ENCODE data around the gene ZSWIM9.

Gene ZSWIM9

DNA sequence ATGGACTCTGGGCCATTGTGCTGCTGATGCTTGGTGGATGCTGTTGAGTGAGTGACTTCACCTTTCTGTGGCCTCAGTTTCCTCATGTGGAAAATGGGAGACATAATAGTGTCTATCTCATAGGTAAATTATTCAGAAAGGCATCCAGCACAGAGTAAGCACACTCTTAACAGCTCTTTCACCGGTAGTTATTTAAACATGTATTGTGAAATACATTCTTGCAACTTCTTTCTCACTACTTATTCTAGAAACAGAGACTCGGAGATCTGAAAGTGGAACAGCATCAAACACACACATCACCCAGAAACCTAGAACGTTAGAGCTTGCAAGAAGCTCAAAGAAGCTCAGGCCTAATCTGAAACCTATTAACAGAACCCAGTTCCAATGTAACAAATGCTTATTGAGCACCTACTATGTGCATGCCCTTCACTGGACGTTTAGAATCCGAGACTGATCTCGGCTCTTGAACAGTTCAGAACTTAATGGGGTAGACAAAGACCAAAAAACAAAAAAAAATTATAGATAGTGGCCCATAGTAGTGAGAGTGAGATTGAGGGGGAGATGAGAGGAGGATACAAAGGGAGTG lies 4.1 kb downstream of the ZSWIM9 start:
- DNase-seq (ENCODE audit: low read depth, low spot score), result no peak

DNA sequence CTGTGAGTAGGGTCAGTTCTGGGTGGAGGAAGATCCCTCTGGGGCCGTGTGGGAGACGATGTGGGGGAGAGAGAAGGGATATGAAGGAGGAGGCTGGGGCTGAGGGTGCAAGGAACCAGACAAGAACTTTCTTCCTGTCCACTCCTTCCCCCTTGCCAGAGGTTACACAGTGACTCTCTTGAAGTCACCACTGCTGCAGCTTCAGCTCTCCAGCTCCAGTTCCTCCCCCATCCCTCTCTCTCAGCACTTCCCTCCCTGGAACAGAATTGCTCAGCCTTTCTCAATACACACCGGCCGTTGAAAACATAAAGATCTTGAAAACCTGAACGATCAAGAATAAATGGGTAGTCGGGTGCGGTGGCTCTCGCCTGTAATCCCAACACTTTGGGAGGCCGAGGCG lies 5.1 kb downstream of the ZSWIM9 start:
- no peak for DNase-seq (ENCODE audit: low read depth, low spot score)

DNA sequence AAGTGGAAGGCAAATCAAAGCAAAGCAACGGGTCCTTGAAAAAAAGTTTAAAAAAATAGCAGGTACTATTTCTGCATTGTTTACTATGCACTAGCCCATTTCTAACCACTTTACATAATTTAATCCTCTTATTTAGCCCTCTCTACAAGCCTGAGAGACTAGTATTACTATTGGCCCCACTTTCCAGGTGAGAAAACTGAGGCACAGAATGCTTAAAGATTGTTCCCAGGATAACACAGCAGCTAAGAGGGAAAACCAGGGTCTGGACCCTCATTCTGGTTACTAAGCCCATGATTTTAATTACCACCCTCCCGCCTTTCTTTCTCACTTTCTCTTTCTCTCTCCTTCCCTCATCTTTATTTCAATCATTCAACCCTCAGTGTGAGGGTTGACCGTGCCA lies 5.7 kb downstream of the ZSWIM9 start:
- no peak for DNase-seq (ENCODE audit: low read depth, low spot score)

DNA sequence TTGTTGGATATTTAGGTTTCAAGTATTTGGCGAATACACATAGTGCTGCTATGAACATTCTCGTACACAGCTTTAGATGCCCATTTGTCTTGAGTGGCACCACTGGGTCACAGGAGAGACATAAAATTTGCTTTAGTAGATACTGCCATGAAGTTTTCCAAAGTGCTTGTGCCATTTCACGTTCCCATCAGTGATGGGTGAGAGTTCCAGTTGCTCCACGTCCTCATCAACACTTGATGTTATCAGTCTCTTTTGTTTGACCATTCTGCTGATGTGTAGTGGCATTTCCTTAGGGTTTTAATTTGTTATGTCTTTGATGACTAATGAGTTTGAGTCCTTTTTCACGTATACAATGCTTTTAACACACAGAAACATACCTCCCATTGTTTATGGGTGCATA lies 11.0 kb downstream of the ZSWIM9 start:
- DNase-seq (ENCODE audit: low read depth, low spot score), result no peak

DNA sequence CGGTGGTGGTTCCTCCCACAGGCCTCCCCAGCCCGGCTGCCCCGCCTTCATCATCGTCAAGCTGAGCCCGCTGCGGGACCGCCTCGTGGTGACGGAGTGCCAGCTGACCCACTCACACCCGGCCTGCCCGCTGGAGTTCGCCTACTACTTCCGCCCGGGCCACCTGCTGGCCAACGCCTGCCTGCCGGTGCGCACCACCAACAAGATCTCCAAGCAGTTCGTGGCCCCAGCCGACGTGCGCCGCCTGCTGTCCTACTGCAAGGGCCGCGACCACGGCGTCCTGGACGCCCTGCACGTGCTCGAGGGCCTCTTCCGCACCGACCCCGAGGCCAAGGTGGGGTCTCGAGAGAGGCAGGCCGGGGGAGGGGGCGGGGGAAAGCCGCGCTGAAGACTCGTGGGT lies 12.0 kb downstream of the ZSWIM9 start:
- no peak for DNase-seq (ENCODE audit: low read depth, low spot score)

DNA sequence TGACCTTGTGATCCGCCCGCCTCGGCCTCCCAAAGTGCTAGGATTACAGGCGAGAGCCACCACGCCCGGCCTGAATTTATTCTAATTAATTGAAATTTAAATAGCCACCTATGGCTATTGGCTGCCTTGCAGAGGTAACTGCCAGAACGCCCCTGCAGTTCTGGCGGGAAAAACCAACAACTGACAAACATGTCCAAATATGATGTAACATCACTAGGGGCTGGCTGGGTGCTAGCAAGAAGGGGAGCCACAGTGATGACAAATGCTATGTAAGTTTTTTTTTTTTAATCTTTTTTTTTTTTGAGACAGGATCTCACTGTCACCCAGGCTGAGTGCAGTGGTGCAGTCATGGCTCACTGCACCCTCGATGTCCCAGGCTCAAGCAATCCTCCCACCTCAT lies 12.9 kb downstream of the ZSWIM9 start:
- DNase-seq (ENCODE audit: low read depth, low spot score), result no peak

DNA sequence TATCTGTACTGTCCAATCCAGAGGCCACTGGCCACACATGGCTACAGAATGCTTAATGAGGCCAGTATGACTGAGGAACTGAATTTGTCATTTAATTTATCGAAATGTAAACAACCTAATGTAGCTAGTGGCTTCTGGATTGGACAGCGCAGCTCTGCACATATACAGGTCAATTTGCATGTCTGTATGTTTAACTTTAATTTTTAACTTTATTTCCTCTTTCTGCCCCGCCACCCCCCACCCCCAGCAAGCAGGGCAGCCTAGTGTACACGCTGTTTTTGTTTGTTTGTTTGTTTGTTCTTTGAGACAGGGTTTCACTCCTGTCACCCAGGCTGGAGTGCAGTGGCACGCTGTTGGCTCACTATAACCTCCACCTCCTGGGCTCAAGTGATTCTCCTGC lies 15.5 kb downstream of the ZSWIM9 start:
- no peak for DNase-seq (ENCODE audit: low read depth, low spot score)

DNA sequence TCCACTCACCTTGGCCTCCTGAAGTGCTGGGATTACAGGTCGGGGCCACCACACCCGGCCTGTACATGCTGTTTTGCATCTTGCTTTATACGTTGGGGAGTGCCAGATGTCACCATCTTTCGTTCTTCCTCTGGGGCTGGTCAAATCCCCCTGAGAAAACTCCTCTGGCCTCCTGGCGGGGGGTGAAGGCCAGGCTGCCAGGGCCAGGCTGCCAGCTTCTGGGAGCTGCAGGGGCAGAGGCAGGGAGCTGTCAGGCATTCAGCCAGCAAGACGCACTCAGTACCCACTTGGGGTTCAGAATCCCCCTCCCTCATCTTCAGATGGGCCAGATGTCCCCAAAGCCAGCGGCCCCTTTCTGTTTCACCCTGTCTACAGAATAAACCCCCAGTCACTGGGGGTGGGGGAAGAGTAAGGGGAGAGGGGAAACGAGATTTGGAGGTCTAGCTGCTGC lies 16.1 kb downstream of the ZSWIM9 start:
- DNase-seq (ENCODE audit: low read depth, low spot score), result no peak

DNA sequence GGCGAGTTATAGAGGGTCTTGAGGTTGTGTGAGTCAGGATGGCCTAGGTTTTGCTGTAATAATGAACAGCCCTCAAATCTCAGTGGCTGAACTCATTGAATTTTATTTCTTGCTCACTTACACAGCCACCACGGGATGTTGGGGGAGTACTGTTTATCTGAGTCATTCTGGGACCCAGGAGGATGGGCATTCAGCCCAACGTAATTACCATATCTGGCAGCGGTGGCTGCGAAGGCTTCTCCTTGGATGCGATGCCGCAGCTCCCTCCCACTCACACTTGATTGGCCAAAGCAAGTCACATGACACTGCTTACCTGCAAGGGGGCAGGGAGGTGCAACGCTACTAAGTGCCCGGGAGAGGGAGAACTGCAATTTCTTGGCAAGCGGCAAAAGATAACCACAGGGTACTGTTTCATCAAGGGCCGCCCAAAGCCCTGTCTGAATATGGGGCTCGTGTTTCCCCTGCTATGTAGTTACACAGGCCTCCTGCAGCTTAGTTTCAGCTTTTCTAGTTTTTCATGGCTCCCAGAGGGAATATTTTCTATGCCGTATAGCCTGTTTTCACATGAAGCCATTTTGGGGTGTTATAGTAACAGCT lies 19.9 kb downstream of the ZSWIM9 start:
- peak; percentile 98 for DNase-seq (ENCODE audit: low read depth, low spot score)

DNA sequence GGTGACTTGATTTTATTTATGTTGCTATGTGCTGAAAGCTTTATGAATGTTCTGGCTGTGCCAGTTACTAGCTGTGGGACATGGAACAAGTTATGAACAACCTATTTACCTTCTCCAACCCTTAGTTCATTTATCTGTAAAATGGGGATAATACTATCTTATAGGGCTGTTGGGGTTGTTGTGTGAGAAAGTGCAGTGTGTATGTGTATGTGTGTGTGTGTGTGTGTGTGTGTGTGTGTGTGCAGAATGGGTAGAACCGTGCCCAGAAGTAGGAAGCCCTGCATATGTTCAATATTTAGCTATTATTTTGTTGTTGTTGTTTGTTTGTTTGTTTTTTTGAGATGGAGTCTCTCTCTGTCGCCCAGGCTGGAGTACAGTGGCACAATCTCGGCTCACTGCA lies 20.4 kb downstream of the ZSWIM9 start:
- no peak for DNase-seq (ENCODE audit: low read depth, low spot score)

DNA sequence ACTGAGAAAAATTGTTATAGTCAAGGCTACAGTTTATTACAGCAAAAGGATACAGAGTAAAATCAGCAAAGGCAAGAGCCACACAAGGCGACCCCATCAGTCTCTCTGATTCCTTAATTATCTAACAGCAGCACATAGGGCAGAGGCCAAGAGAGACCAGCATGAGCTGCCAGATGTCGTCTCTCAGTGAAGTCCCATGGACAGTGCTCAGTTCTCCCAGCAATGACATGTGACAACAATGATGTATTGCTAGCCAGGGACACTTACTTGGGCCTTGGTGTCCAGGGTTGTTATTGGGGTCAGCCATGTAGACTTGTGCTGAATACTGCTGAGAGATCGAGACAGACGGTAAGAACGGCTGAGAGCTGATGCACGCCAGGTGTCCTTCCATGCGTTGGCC lies 22.3 kb downstream of the ZSWIM9 start:
- DNase-seq (ENCODE audit: low read depth, low spot score), result no peak

DNA sequence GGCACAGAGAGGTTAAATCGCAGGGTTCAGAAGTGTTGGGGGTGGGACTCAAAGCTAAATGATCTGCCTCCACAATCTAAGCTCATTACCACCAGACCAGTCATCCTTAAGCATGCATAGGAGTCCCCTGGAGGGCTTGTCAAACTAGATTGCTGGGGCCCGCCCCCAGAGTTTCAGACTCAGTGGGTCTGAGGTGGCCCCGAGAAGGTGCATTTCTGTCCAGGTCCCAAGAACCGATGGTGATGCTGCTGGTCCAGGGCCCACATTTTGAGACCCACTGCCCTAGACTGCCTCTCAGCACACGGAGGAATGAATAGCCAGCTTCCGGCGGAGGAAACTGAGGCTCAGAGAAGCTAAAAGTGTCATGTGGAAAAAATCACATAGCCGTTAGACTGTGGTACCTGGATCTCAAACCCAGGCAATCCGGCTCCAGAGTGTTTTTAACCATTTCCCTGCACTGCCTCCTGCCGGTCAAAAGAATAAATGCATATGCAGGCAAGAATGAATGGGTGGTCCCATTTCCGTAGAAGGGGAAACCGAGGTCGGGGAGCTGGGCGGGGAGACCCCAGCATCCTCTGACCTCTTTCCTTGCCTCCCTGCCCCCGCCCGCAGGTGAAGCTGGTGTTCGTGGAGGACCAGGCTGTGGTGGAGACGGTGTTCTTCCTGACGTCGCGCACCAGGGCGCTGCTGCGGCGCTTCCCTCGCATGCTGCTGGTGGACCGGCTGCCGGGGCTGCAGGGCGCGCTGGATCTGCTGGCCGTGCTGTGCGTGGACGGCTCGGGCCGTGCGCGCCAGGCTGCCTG lies 23.8 kb downstream of the ZSWIM9 start:
- DNase-seq (ENCODE audit: low read depth, low spot score), result peak; percentile 21

DNA sequence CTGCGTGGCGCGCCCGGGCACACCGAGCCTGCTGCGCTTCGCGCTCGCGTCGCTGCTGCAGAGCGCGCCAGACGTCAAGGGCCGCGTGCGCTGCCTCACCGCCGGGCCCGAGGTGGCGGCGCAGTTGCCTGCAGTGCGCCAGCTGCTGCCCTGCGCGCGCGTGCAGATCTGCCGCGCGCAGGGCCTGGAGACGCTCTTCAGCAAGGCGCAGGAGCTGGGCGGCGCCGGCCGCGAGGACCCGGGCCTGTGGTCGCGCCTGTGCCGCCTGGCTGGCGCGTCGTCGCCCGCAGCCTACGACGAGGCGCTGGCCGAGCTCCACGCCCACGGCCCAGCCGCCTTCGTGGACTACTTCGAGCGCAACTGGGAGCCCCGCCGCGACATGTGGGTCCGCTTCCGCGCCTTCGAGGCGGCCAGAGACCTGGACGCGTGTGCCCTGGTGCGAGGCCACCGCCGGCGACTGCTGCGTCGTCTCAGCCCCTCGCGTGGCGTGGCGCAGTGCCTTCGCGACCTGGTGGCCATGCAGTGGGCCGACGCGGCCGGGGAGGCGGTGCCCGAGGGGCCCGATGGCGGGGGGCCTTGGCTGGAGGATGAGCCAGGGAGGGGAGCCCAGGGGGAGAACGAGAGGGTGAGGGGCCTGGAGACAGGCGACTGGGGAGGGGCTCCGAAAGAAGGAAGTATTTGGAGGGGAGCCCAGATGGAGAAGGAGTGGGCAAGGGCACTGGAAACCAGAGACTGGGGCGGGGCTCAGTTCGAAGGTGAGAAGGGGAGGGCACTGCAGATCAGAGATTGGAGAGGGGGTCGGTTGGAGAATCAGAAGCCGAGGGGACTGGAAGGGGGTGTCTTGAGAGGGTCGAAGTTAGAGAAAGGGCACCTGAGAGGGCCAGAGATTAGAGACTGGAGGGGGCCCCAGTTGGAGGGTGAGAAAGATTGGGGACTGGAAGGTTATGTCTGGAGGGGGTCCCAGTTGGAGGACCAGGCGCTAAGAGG lies 24.7 kb downstream of the ZSWIM9 start:
- no peak for DNase-seq (ENCODE audit: low read depth, low spot score)

DNA sequence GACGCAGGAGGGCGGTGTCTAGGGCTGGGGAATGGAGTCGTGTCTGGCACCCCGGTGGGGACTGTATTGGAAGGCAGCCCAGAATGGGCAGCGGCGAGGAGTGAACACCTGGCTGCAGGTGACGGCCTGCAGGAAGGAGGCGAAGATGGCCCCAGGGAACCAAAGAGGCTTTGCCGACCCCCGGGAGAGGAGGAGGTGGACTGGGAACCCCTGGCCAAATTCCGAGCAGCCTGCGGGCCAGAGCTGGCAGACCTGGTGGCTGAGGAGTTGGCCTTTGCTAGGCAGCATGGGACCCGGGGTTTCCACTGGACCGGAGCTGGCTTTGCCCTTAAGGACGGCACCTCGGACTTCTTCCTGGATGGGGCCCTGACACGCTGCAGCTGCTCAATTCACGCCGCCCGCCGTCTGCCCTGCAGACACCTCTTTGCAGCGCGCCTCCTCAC lies 25.9 kb downstream of the ZSWIM9 start:
- DNase-seq (ENCODE audit: low read depth, low spot score), result no peak

DNA sequence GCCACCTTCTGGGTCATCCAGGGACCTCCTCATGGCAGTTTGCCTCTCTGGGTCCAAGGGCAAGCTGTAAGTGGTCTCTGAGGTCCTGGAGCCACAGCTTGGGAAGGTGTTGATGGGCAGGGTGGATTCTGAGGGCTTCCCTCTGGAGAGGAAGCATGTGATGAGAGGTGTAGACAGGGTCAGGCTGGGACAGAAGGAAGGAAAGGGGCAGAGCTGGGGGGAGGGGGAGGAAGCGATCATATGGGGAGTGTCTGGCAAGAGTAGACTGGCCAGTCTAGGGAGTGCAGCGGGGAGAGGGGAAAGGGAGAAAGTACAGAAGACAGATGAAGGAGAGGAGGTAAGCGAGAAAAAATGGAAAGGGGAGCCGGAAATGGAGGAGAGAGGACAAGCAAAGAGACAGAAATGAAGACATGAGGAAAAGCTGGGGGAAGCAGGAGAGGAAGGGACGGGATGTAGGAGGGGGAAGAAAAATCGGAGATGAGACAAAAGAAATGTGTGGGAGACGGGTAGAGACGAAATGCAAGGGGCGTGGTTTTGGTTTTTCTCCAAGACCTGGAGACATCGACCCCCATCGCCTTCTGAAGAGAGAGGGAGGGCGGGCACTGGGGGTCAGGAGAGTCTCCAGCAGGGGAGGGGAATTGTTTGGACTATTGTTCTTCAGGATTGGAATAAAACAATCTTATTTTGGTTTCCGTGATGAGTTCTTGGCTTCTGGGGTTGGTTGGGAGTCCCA lies 26.6 kb downstream of the ZSWIM9 start:
- no peak for DNase-seq (ENCODE audit: low read depth, low spot score)

DNA sequence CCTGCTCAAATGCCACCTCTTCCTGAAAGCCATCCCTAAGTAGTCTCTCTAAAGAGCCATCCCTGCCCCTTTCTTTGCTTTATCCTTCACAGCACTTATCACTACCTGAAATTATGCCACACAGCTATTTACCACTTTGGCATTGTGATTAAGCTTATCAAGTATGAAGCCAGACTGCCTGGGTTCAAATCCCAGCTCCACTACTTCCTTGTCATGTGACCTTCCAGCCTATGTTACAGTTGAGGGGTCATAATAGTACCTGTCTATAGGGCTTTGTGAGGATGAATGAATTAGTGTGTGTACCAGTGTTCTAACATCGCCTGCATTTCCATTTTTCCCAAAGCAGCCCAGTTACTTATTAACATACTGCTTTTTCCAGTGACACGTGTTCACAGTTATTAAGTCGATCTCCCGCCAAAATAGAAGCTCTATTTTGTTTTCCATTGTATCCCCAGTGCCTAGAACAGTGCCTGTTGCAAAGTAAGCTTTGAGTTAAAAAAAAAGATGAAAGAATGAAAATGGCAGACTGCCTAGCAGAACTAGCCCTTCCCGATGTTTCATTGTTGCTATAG lies 32.8 kb downstream of the ZSWIM9 start:
- DNase-seq (ENCODE audit: low read depth, low spot score), result no peak

DNA sequence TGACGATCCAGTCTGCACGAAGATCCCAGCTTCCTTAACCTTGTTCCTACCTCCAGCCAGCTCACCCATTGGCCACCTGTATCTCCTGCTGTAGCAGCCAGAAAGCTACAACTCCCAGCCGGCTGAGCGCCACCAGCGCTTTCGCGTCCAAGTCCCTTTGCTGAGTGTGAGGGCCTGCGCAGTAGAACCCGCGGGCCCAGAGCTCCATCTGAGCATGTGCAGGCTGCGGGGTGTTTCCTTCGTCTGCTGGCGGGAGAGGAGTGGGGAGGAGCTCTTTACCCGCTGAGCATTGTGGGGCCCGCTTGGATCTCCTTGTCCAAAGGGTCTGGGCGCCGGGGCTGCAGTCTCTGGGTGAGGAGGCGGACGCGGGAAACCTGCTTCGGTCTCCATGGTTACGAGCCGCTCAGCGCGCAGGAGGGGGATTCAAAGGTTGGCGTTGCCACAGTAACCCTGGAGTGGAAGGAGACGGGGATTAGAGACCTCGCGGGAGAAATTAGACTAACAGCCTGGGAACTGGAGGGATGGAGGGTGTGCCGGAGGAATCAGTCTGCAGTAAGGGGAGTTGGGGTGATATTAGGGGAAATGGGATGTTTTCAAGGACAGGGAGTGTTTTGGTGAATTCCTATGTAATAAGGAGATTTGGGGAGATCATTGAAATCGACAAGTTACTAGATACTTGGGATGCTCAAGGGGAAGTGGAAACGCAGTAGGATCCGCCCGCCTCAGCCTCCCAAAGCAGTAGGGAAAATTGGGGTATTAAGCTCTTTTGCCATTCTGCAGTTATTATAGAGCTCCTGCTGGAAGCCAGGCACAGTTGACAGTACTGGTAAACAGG lies 33.5 kb downstream of the ZSWIM9 start:
- peak; percentile 98 for DNase-seq (ENCODE audit: low read depth, low spot score)

DNA sequence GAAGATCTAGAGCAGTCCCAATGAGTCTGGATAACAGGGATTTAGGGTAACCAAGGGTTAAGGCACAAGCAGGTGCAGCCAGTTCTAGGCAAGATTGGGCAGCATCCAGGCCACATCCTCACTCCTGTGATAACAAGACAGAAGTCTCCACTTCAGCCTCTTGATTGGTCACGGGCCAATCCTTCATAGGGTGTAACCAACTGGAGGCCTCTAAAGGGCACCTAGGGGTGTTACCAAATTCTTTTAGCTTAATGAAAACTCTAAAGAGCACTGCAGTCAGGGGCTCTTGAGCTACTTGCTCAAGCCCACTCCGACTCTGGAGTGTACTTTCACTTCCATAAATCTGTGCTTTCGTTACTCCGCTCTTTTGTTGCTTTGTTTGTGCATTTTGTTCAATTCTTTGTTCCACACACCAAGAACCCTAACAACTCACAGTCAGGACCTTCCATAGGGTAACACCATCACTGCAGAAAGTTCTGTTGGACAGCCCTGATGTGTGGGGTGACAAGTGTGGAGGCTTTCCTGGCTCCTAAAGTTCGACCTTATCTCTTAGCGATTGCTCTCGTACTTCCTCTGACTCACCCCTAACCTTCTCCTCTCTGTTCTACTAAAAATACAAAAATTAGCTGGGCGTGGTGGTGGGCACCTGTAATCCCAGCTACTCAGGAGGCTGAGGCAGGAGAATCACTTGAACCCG lies 36.1 kb downstream of the ZSWIM9 start:
- DNase-seq (ENCODE audit: low read depth, low spot score), result no peak

DNA sequence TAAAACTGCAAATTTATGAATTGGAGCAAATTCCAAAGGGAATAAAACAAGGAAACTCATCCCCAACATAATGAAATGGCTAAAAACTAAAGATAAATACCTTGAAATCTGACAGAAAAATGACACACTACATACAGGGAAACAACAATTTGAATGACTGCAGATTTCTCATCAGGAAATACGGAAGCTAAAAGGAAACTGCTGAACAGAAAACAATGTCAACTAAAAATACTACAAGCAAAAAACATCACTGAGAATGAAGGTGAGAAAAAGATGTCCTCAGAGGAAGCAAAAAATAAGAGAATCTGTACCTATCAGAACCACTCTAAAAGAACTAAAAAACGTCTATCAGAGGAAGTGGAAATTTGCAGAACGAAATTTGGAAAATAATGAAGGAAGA lies 39.5 kb downstream of the ZSWIM9 start:
- DNase-seq (ENCODE audit: low read depth, low spot score), result no peak

Data from astrocyte of the hippocampus (primary cell).